ENCODE results near the gene RUNX2.

GRCh38 chr6:45477278-45477677, 149.1 kb downstream of the RUNX2 start:
- TF ChIP-seq RXRA (IDR thresholded peaks at IDR 0.05) (no peak), GABPA (IDR thresholded peaks at IDR 0.05 in 1 of 2, conservative IDR thresholded peaks at IDR 0.05 in 1 of 2) (no peak), SP1 (IDR thresholded peaks at IDR 0.05) (no peak), ZBTB33 (IDR thresholded peaks at IDR 0.05) (no peak), TAF1 (conservative IDR thresholded peaks at IDR 0.05) (no peak), FOXA1 (IDR thresholded peaks at IDR 0.05) (no peak), YY1 (IDR thresholded peaks at IDR 0.05) (no peak), NR2F2 (IDR thresholded peaks at IDR 0.05) (no peak)
- TF ChIP-seq, protein P1, sequence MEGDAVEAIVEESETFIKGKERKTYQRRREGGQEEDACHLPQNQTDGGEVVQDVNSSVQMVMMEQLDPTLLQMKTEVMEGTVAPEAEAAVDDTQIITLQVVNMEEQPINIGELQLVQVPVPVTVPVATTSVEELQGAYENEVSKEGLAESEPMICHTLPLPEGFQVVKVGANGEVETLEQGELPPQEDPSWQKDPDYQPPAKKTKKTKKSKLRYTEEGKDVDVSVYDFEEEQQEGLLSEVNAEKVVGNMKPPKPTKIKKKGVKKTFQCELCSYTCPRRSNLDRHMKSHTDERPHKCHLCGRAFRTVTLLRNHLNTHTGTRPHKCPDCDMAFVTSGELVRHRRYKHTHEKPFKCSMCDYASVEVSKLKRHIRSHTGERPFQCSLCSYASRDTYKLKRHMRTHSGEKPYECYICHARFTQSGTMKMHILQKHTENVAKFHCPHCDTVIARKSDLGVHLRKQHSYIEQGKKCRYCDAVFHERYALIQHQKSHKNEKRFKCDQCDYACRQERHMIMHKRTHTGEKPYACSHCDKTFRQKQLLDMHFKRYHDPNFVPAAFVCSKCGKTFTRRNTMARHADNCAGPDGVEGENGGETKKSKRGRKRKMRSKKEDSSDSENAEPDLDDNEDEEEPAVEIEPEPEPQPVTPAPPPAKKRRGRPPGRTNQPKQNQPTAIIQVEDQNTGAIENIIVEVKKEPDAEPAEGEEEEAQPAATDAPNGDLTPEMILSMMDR (IDR thresholded peaks at IDR 0.05; ENCODE audit: low read depth, low read length, missing input control) = no peak
- TF ChIP-seq, protein P2, sequence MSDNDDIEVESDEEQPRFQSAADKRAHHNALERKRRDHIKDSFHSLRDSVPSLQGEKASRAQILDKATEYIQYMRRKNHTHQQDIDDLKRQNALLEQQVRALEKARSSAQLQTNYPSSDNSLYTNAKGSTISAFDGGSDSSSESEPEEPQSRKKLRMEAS (IDR thresholded peaks at IDR 0.05) = no peak
- TF ChIP-seq, protein P3, sequence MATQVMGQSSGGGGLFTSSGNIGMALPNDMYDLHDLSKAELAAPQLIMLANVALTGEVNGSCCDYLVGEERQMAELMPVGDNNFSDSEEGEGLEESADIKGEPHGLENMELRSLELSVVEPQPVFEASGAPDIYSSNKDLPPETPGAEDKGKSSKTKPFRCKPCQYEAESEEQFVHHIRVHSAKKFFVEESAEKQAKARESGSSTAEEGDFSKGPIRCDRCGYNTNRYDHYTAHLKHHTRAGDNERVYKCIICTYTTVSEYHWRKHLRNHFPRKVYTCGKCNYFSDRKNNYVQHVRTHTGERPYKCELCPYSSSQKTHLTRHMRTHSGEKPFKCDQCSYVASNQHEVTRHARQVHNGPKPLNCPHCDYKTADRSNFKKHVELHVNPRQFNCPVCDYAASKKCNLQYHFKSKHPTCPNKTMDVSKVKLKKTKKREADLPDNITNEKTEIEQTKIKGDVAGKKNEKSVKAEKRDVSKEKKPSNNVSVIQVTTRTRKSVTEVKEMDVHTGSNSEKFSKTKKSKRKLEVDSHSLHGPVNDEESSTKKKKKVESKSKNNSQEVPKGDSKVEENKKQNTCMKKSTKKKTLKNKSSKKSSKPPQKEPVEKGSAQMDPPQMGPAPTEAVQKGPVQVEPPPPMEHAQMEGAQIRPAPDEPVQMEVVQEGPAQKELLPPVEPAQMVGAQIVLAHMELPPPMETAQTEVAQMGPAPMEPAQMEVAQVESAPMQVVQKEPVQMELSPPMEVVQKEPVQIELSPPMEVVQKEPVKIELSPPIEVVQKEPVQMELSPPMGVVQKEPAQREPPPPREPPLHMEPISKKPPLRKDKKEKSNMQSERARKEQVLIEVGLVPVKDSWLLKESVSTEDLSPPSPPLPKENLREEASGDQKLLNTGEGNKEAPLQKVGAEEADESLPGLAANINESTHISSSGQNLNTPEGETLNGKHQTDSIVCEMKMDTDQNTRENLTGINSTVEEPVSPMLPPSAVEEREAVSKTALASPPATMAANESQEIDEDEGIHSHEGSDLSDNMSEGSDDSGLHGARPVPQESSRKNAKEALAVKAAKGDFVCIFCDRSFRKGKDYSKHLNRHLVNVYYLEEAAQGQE (IDR thresholded peaks at IDR 0.05) = no peak

Measured in liver (tissue), 3 donors.